Activated CD4-positive, alpha-beta T cell treated with anti-CD3 and anti-CD28 coated beads, Interleukin-2, amount 50 U/mL, for 16 hours (primary cell): ENCODE results near the gene TCERG1L.
"Not testable (repeated sequence)": the region's sequence is repeated elsewhere in the genome, so short reads cannot be mapped to it uniquely, and the experiment has no call there.

Experiments
- DNase-seq: peaks from one replicate; pipeline ENCODE4 v3.0.0-alpha.2; 2020

TCERG1L gene, protein sequence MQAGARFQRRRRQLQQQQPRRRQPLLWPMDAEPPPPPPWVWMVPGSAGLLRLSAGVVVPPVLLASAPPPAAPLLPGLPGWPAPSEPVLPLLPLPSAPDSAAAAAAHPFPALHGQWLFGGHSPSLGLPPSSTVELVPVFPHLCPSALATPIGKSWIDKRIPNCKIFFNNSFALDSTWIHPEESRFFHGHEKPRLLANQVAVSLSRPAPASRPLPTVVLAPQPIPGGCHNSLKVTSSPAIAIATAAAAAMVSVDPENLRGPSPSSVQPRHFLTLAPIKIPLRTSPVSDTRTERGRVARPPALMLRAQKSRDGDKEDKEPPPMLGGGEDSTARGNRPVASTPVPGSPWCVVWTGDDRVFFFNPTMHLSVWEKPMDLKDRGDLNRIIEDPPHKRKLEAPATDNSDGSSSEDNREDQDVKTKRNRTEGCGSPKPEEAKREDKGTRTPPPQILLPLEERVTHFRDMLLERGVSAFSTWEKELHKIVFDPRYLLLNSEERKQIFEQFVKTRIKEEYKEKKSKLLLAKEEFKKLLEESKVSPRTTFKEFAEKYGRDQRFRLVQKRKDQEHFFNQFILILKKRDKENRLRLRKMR

DNA sequence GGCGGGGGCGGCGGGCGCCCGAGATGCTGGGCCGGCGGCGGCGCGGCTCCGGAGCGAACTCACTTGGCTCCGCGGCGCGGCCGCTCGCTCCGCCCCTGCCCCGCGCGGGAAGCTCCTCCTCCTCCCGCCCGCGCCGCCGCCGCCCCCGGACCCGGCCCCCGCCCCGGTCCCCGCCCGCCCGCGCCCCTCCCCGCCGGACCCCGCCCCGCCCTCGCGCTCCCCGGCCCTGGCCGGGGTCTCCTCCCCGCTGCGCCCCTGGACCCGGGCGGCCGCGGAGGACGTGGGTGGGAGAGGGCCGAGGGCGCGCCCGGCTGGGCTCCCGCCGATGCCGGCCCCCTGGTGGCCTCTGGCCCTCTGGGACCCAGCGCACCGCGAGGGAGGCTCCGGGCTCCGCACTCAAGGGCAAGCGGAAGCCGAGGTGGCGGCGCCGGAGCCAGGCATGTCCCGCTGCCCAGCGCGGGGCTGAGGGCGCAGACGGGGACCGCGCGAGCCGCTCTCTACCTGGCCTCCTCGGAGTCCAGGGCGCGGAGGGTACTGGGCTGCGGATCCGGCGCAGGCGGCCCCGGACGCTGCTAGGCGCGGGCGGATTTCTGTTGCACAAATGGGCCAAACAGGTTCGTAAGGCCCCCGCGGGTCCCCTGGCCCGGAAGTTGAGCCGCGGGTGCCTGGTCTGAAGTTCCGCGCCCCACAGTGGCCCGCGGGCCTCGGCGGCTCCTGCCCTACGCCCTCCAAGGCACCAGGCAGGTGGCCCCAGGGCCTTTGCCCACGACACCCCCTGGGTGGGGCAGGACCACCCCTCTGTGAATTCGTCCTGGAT lies at the start of gene TCERG1L:
TCERG1L (minus strand) TSS at position 61 of the 817 bp plus-strand sequence. CDS start 86 bp downstream, outside the sequence.
- no peak for DNase-seq

DNA sequence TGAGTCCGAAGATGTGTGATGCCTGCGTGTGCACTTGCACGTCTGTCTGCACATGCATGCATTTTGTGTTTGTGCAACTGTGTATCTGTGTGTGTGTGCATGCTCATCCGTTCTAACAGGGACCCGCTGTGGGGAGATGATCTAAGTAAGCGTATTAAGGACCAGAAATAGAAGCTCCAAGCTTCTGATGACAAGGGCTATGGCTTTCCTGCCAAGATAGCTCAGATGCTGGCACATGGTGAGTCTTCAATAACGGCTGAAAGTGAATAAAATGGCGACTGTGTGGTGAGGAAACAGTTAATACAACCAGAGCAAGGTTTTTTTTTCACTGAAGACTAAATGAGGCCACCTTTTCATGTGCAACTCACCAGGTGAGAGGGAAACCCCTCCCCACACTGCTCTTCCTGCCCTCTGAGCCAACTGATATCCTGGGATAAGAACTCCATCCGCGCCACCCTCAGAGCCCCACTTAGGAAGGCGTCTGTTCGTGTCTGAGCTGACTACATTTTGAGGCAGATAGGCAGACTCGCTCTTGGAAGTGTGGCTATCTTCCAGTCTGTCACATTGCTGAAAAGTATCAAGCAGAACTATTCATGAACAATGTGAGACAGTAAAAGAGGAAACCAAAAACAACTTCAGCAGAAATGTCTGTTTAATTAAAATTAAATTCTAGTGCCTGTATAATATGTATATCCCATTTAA lies 47.4 kb upstream of the TCERG1L start:
- no peak for DNase-seq

DNA sequence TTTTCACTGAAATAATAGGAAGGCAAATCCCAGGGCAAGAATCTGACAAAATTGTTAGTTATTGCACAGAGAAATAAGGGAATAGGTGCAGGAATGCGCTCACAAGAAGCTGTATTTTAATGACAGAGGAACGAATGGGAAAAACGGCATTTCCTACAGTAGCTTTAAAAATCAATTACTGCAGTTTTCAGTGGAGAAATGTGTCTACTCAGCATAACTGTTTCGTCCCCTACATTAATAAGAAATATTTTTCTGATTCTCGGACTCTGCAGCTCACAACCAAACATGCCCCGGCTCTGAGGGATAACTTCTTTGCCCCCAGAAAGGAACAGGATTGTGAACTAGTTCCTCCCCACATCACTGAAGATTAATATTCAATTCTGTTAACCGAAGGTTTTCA lies 44.9 kb upstream of the TCERG1L start:
- no peak for DNase-seq

DNA sequence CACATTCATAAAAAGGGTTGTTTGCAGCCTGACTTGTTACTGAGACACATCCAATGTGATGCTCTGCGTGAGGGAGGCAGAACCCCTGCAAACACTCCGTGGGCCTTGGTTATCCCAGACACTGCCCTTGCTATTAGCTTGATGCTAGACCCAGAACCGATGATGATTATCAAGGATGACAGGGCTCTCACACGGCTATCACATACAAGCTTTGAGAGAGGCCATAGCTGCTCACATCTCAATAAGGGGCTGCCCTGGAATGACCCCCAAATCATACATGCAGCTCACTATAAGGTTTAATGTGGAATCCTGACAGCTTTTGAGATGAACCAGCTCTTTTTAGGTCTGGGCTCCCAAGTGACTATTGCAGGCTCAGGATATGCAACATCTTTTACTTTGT lies 44.4 kb upstream of the TCERG1L start:
- no peak for DNase-seq

DNA sequence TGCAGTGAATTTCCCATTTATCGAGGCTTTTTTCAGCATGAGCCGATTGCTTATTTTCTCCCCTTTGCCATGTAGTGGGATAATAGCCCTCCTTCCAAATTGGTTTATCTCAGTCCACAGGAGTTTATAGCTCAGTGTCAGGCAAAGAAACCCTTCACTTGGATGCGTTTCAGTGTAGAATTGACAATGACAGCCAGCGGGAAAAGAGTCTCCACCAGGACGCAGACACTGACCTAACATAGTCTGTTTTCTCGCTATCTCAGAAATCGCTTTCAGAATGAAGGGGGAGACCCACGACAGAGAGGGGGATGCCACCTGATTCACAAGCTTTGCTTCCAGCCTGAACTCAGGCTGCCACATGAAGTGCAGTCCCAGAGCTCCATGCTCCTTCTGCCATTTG lies 43.5 kb upstream of the TCERG1L start:
- DNase-seq = no peak

DNA sequence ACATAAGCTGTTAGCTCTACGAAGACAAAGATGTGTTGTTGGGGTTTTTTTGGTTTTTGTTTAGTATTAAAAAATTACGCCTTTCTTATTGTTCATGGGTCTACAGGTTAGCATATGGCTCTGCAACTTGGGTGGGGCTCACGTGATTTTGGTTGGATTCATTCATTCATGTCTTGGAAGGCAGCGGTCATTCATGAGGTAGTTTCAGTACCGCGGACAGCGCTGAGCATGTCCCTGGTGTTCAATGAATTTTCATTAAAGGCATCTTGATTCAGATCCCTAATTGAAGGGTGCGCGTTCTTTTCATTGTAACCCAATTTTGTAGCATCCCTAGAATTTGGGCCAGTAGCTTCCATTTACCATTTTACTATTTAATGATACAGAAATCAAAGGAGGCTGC lies 42.9 kb upstream of the TCERG1L start:
- no peak for DNase-seq

DNA sequence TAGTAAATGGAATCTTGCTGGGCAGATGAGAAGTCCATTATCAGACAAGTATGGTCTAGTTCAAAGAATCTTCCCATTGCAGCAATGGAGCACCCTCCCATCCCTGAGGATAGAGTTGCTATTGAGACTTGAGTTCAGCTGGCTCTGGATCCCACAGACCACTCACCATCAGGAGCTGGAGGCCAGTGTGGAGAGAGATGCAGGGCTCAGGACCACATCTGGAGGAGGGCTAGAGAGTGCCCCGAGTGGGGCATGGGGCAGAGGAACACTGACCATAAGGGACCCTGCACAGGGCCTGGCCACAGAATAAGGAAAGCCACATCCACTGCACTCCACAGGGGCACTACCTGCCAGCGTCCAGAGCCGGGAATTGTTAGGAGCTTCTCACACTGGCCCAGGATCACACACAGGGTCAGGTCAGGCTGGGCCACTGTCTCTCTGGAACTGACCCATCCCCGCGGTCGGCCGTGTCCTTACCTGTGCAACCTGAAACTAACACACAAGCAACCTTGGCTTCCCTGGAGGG lies 41.3 kb upstream of the TCERG1L start:
- no peak for DNase-seq

DNA sequence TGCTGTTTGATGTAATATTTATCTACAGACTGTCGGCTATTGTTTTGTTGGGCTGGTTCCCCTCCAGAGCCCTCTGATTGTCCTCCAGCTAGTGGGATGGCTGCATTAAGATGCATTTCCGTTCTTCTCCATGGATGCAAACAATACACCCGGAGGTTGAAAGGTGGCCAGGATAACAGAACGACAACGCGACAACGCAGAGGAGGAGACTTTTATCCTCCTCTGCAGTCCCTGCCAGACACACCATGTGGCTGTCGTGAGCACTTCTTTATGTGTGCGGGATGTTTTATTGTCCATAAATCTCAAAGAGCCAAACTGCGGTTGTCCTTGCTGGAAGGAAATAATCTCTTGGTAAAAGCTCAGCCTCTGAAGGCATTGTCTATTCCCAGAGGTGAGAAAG lies 39.1 kb upstream of the TCERG1L start:
- no peak for DNase-seq

DNA sequence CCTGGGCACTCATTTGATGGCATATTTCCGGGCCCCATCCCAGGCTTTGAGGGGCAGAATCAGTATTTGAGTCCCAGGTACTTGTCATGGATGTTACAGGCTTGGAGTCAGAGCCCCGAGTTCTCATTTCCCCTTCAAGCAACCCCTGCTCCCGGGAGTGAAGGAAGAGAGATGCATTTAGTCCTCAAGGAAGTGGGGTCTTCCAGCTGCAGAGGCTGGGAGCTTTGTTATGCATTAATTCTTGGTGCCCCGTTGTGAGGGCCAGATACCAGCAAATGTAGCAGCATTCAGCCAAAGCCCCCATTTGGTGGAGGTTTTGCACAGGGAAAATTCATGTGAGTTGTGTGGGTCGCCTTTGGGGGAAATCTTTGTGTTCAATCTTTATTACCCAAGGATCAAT lies 38.7 kb upstream of the TCERG1L start:
- DNase-seq = no peak

DNA sequence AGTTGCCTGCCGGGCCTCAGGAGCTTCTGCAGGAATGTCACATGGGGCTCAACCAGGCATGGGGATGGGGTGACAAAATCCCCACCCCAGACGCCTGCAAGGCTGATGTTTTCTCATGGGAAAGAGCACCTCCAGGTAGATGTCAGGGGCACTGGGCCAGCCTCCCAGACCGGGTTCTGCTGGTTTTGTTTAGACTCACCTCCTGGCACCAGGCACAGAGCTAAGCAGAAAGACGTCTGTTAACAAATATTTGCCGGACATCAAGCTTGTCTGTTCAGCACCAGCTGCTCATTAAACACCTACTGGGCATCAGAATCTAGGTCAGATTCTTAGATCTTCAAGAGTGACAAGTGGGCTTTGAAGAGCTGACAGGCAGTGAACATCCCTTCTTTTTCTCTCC lies 34.9 kb upstream of the TCERG1L start:
- no peak for DNase-seq

DNA sequence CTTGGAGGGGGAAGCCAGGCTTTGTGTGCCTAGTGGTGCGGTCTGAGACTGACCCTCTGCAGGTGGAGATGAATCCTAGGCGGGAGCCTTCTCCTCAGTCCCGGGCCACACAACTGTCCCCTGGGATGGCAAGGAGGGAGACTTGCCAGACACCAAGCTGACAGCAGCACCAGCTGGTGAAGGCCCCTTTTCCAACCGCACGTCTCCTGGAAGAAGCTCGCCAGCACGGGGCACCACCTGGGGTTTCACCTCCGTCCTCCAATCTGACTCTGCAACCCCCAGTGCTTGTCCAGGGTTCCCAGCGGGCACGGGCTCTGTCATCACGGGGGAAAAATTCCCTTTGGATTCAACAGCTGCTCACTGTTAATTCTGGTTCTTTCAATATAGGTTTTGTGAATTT lies 34.2 kb upstream of the TCERG1L start:
- no peak for DNase-seq

DNA sequence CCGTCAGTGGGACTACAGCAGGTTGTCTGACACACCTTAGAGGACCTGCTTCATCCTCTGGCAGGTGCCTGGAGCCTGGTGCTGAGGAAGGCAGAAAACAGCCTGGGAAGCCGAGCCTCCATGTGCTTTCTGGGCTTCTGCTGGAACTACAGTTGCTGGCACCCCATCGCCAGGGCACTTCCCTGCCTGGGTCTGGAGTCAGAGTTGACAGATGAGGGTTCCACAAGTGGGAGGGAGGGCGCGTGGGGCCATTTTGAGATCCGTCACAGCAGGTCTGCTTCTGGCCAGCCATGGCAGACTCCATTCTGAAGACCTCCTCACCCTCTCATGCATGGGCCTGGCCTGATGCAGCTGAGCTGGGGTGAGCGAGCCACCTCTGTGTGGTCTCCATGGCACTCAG lies 33.2 kb upstream of the TCERG1L start:
- no peak for DNase-seq

DNA sequence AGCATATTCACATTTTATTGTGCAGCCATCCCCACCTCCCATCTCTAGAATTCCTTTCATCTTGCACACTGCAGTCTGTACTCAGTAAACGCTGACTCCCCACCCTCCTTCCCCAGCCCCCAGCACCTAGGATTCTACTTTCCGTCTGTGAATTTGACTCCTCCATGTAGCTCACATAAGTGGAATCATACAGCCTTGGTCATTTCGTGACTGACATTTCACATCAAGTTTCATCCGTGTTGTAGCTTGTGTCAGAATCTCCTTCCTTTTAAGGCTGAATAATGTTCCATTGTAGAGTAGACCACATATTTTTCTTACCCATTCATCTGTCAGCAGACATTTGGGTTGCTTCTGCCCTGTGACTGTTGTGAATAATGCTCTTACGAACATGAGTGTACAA lies 26.2 kb upstream of the TCERG1L start:
- DNase-seq = no peak

DNA sequence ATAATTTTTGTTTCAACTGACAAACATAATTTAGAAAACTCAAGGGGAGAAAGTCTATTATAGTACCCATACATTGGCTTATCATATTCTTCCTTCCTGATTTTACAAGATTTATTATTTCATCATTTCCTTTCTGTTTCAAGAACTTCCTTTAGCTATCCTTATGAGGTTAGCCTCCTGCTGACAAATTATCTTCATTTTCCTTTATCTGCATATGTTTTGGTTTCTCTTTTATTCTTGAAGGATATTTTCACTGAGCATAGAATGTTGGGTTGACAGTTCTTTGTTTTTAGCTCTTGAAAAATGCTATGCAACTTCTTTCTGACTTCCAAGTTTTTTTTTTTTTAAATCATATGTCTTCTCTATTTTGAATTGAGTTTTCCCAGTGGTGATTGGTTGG lies 21.3 kb upstream of the TCERG1L start:
- DNase-seq = no peak

DNA sequence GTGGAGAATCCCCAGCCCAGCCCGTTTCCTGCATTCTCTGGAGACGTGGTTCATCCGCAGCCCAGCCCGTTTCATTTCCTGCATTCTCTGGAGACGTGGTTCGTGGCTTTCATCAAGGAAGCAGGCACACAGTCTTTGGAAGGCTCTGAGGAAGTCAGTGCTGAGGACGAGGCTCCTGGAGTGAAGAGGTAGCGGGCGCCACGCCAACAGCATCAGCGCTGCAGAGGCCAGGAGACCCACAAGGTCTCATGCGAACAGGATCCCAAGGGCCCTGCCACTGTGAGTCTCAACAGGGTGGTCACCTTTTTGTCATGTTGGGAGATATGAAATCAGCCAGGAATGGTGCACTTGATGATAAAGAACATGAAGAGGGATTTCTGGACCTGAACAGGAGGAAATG lies 12.4 kb upstream of the TCERG1L start:
- DNase-seq = no peak

DNA sequence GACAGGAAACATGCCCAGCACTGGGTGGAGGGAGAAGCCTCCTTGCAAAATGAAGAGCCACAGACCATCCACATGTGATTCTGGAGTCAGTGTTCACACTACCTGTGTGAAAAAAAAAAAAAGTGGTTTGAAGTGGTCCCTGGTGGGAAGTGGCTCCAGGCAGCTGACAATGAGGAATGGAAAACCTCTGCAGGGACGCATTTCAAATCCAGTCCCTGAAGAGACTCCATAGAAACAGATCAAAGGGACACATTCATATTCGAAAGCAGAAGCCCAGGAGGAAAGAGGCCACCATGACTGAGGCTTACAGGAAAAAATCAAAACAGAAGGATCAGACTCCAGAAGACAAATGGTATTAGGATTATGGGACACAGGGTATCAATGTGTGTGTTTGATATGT lies 11.5 kb upstream of the TCERG1L start:
- no peak for DNase-seq

DNA sequence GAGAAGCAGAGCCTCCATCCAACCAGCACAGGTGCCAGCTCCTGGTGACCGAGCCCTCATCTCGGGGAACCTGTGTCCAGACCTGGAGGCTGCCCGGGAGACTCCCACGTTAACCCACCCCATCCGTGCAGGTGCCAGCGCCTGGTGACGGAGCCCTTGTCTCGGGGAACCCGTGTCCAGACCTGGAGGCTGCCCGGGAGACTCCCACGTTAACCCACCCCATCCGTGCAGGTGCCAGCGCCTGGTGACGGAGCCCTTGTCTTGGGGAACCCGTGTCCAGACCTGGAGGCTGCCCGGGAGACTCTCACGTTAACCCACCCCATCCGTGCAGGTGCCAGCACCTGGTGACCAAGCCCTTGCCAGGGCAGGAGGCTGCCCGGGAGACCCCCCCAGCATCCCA lies 11.1 kb upstream of the TCERG1L start:
- not testable (repeated sequence) for DNase-seq

DNA sequence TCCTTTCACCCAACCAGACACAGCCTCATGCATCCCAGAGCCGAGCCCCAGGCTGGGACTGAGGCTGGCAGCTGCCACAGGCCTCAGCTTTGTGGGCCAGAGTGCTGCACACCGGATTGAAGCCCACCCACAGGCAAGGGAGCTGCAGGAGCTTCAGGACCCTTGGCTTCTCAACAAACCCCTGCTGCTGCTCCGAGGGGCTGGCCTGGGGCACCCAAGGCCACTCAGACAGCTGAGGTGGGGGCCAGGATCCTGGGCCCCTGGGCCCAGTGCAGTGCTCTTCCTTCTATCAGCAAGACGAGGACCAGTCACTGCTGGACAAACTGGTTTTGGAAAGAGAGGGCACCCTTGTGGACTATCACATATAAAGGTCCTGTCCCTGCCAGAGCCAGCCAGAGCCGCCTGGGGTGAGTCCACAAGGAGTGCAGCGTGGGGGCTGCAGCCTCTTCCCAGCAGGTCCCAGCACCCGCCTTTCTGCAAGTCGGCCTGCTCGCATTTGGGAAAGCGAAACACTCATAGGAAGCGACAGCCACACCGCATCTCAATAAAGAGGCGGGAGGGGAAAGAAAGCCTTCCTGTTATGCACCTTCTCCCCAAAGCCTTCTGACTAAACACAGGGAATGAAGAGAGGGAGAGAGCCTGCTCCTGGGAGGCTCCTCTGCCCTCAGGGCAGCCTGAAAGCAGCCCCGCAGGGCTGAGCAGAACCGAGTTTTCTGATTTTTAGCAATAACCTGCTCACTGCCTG lies 9.5 kb upstream of the TCERG1L start:
- DNase-seq = no peak

DNA sequence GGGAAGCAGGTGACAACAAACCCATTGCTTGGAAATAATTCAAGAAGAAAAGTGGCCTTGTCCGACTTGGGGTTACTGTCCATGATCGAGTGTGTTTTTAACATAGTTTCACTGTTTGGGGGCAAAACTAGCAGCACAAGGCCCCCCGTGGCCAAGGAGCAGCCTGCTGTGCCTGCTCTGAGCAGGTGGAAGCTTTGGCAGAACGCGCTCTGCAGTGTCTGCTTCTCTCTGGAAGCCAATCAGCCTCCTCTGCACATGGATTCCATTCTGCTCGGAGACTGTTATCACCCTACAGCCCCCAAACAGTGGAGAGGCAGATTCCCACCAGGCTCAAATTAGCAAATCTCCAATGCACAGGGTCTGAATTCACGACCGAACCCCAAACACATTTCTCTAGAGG lies 7.3 kb upstream of the TCERG1L start:
- DNase-seq = no peak

DNA sequence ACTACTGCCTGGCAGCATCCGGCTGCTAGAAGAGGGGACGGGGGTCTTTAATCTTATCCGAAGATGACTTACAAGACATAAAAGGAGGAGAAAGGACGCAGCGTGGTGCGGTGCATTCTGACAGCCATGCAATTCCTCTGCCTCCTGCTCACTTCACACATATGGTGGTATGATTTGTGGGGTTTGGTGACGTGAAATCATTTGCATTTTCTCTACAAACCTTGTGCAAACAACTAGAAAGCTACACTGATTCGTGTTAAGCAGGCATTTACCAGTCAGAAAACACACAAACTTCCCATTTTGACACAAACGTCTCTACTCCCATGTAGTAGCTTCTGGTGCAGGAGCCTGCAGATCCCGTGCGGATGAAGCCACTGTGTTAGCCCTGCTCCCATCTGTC lies 6.8 kb upstream of the TCERG1L start:
- DNase-seq = no peak

DNA sequence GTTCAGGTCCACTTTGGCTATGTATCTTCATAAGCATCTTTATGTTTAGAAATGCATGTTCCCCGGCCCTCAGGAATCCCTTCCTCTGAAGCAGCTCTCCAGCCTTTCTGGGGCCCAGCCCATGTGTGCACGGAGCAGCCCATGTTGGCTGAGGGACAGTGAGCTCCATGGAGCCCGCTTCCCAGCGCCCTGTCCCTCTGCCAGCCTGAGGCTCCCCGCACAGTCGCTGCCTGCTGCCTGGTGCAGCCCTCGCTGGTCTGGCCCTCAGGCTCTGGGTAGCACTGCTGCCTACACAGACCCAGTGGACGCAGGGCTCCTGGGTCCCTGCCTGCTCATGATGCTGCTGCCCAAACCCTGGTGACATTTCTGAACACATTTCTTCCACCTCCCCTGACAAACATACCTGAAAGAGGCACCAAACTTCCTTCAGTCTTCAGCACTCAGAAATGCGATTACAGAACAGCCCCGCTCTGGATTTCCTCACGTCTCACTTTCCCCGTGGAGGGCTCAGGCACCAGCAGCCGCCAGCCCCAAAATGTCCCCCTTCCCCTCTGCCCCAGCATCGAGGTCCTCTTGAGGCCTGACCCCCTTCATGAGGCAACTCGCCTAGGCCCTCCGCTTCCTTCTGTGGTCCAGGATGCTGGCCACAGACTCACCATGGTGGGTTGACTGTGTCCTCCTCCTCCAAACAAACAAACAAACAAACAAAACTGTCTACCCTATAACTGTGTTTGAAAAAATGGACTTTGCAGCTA lies 5.0 kb upstream of the TCERG1L start:
- DNase-seq = no peak

DNA sequence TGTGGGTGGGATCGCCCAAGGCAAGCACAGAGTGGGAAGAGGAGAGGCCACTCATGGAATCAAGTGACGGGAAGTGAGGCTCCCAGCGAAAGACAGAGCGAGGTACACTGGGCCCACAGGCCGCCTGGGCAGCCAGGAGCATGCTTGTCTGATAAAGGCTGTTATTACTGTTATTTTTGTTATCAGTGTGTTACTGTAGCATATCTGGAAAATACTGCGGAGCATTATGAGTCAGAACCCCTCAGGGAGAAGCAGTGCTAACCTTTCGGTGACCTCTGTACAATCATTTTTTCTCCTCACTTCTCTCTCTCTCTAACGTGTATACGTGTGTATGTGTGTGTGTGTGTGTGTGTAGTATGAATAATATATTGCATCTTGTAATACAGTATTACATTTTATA lies 3.8 kb upstream of the TCERG1L start:
- DNase-seq = peak; percentile 18
